Fibroblast of gingiva (primary cell): Measurements from ENCODE around the gene CHIT1.

Experiments
- DNase-seq: peaks from one replicate; pipeline ENCODE4 v3.0.0-alpha.2; 2011; ENCODE audit warnings: low read depth

The CHIT1 gene

GRCh38 chr1:203216274-203217138 lies 13.0 kb downstream of the CHIT1 start:
- DNase-seq = peak; percentile 44

GRCh38 chr1:203215573-203215972 lies 13.9 kb downstream of the CHIT1 start:
- no peak for DNase-seq

- no peak for DNase-seq
Measured at GRCh38 chr1:203214871-203215270, 14.6 kb downstream of the CHIT1 start.

- DNase-seq = no peak
Measured at GRCh38 chr1:203213126-203213525, 16.3 kb downstream of the CHIT1 start.

GRCh38 chr1:203211812-203212211 lies 17.7 kb downstream of the CHIT1 start:
- no peak for DNase-seq

- DNase-seq = no peak
Measured at GRCh38 chr1:203210988-203211387, 18.5 kb downstream of the CHIT1 start.

- no peak for DNase-seq
Measured at GRCh38 chr1:203210350-203210749, 19.1 kb downstream of the CHIT1 start.

GRCh38 chr1:203208181-203208580 lies 21.3 kb downstream of the CHIT1 start:
- no peak for DNase-seq

- DNase-seq = no peak
Measured at GRCh38 chr1:203207751-203208150, 21.7 kb downstream of the CHIT1 start.

- no peak for DNase-seq
Measured at GRCh38 chr1:203206129-203206687, 23.3 kb downstream of the CHIT1 start.

- DNase-seq = no peak
Measured at GRCh38 chr1:203204756-203205155, 24.7 kb downstream of the CHIT1 start.

- peak; percentile 72 for DNase-seq
Measured at GRCh38 chr1:203202431-203203245, 26.8 kb downstream of the CHIT1 start.

GRCh38 chr1:203201516-203202205 lies 27.8 kb downstream of the CHIT1 start:
- DNase-seq = no peak

GRCh38 chr1:203200916-203201315 lies 28.6 kb downstream of the CHIT1 start:
- DNase-seq = no peak

- peak; percentile 78 for DNase-seq
Measured at GRCh38 chr1:203199816-203200571, 29.5 kb downstream of the CHIT1 start.

GRCh38 chr1:203199481-203199815 lies 30.0 kb downstream of the CHIT1 start:
- DNase-seq = no peak

GRCh38 chr1:203199002-203199401 lies 30.5 kb downstream of the CHIT1 start:
- DNase-seq = no peak

GRCh38 chr1:203197625-203198024 lies 31.8 kb downstream of the CHIT1 start:
- DNase-seq = peak; percentile 38

GRCh38 chr1:203196371-203196770 lies 33.1 kb downstream of the CHIT1 start:
- no peak for DNase-seq

- no peak for DNase-seq
Measured at GRCh38 chr1:203190949-203191348, 38.5 kb downstream of the CHIT1 start.

GRCh38 chr1:203189951-203190352 lies 39.5 kb downstream of the CHIT1 start:
- DNase-seq = no peak
